KOPT-K1 (cell line): Measurements from ENCODE around the gene IFNB1.
A peak's percentile ranks its signal among the peaks of the same experiment; 100 is the strongest.

ENCODE experiments used
- H3K27ac ChIP-seq: fragments of 200-600 bp; sonication (generic); 2 replicates; pipeline ENCODE4 v1.5.1; 2016; ENCODE audit warnings: antibody characterized with exemption, mild to moderate bottlenecking, low read depth, low read length; ENCODE audit not compliant: poor library complexity, severe bottlenecking
- H3K36me3 ChIP-seq: fragments of 200-600 bp; sonication (generic); 2 replicates; pipeline ENCODE4 v1.5.1; 2017; ENCODE audit warnings: antibody characterized with exemption, mild to moderate bottlenecking, low read length, moderate library complexity; ENCODE audit not compliant: insufficient read depth
- H3K9me3 ChIP-seq: fragments of 200-600 bp; sonication (generic); 2 replicates; pipeline ENCODE4 v1.5.1; 2017; ENCODE audit warnings: antibody characterized with exemption, low read length, mild to moderate bottlenecking; ENCODE audit not compliant: insufficient read depth, poor library complexity, severe bottlenecking

IFNB1 gene

GRCh38 chr9:21037278-21037677, 40.5 kb downstream of the IFNB1 start:
- no peaks in the 10 kb centered on the region for H3K36me3 ChIP-seq

GRCh38 chr9:21031808-21032183, 45.9 kb downstream of the IFNB1 start:
- no peaks in the 10 kb centered on the region for H3K9me3 ChIP-seq

More at GRCh38 chr9:21037278-21037677, 40.5 kb downstream of the IFNB1 start:
- H3K27ac ChIP-seq: no peak overlapping the region
- no peaks in the 10 kb centered on the region for H3K9me3 ChIP-seq

GRCh38 chr9:21031091-21031807, 46.5 kb downstream of the IFNB1 start, which contains the start of gene HACD4:
TSS of gene HACD4 (minus strand) at chr9:21031640. CDS start at chr9:21031590, 50 bp downstream.
- Histone ChIP-seq H3K36me3 (peaks cover 20% of the 10 kb centered on the region), H3K27ac (peak within 1 kb of the TSS; percentile 85), H3K9me3 (no peaks in the 10 kb centered on the region)

More at GRCh38 chr9:21031808-21032183, 45.9 kb downstream of the IFNB1 start:
- Histone ChIP-seq H3K36me3 (peaks cover 16% of the 10 kb centered on the region), H3K27ac (peak overlapping the region; percentile 85)

- H3K27ac ChIP-seq: peak overlapping the region; percentile 85
- H3K36me3 ChIP-seq: peaks cover 27% of the 10 kb centered on the region
- H3K9me3 ChIP-seq: no peaks in the 10 kb centered on the region
Observed at GRCh38 chr9:21030389-21031035, 47.2 kb downstream of the IFNB1 start.

GRCh38 chr9:21029661-21030060, 48.1 kb downstream of the IFNB1 start:
- Histone ChIP-seq H3K9me3 (no peaks in the 10 kb centered on the region), H3K36me3 (peaks cover 36% of the 10 kb centered on the region), H3K27ac (no peak overlapping the region)

- H3K9me3 ChIP-seq: peaks cover 2% of the 10 kb centered on the region
- peaks cover 48% of the 10 kb centered on the region for H3K36me3 ChIP-seq
- H3K27ac ChIP-seq: no peak overlapping the region
Observed at GRCh38 chr9:21028466-21028865, 49.3 kb downstream of the IFNB1 start.

- peaks cover 53% of the 10 kb centered on the region for H3K36me3 ChIP-seq
- H3K27ac ChIP-seq: no peak overlapping the region
- H3K9me3 ChIP-seq: peaks cover 7% of the 10 kb centered on the region
Observed at GRCh38 chr9:21027295-21027694, 50.4 kb downstream of the IFNB1 start.
